T47D (cell line): Measurements from ENCODE around the gene MPPED1.

Source experiments
- DNase-seq, 2 experiments: peaks; one replicate each; pipeline versions ENCODE4 v3.0.0 to v3.0.0-alpha.2; 2011 to 2012; ENCODE audit warnings: low read depth in 1 of 2, low spot score in 1 of 2
- JUND ChIP-seq: IDR thresholded peaks from 2 replicates; pipeline ENCODE4 v1.6.1; 2012; ENCODE audit warnings: low read depth
- in situ Hi-C: cut with HindIII; loops from 2 replicates; pipeline ENCODE4 v1.10.0; 2016; ENCODE audit warnings: low sequenced_read_pairs, low pct_unique_long_range_greater_than_20kb

MPPED1 gene

GRCh38 chr22:43442386-43443151 lies 30.8 kb downstream of the MPPED1 start:
- no peak for TF ChIP-seq JUND
- no peak for DNase-seq
- in situ Hi-C loops: no loop called here

- in situ Hi-C loops: no loop called here
- no peak for TF ChIP-seq JUND
- no peak for DNase-seq
Observed at GRCh38 chr22:43443152-43443471, 31.3 kb downstream of the MPPED1 start.

- no peak for TF ChIP-seq JUND
- in situ Hi-C loops: no loop called here
- DNase-seq: no peak
Observed at GRCh38 chr22:43446037-43446803, 34.4 kb downstream of the MPPED1 start.

- in situ Hi-C loops: no loop called here
- peak in 1 of 2 experiments; percentile 20 for DNase-seq
- no peak for TF ChIP-seq JUND
Observed at GRCh38 chr22:43446916-43447315, 35.1 kb downstream of the MPPED1 start.

- TF ChIP-seq JUND: no peak
- DNase-seq: no peak
- in situ Hi-C loops: no loop called here
Observed at GRCh38 chr22:43447380-43447779, 35.6 kb downstream of the MPPED1 start.

GRCh38 chr22:43448048-43448447 lies 36.2 kb downstream of the MPPED1 start:
- no peak for DNase-seq
- no peak for TF ChIP-seq JUND
- in situ Hi-C loops: no loop called here

- in situ Hi-C loops: no loop called here
- no peak for TF ChIP-seq JUND
- peak; percentile 23 to 54 for DNase-seq
Observed at GRCh38 chr22:43449205-43449830, 37.5 kb downstream of the MPPED1 start.

- no peak for TF ChIP-seq JUND
- DNase-seq: no peak
- in situ Hi-C loops: no loop called here
Observed at GRCh38 chr22:43449831-43450225, 38.0 kb downstream of the MPPED1 start.

- no peak for TF ChIP-seq JUND
- in situ Hi-C loops: no loop called here
- DNase-seq: no peak
Observed at GRCh38 chr22:43451371-43452050, 39.7 kb downstream of the MPPED1 start.

GRCh38 chr22:43455846-43456245 lies 44.0 kb downstream of the MPPED1 start:
- no peak for TF ChIP-seq JUND
- DNase-seq: no peak
- in situ Hi-C loops: no loop called here

- TF ChIP-seq JUND: no peak
- DNase-seq: no peak
- in situ Hi-C loops: no loop called here
Observed at GRCh38 chr22:43457002-43457401, 45.2 kb downstream of the MPPED1 start.

- in situ Hi-C loops: no loop called here
- TF ChIP-seq JUND: no peak
- DNase-seq: no peak
Observed at GRCh38 chr22:43462701-43463100, 50.9 kb downstream of the MPPED1 start.

GRCh38 chr22:43464809-43465208 lies 53.0 kb downstream of the MPPED1 start:
- no peak for DNase-seq
- in situ Hi-C loops: no loop called here
- TF ChIP-seq JUND: no peak
